ENCODE measurements around the gene SLC1A2.

DNA sequence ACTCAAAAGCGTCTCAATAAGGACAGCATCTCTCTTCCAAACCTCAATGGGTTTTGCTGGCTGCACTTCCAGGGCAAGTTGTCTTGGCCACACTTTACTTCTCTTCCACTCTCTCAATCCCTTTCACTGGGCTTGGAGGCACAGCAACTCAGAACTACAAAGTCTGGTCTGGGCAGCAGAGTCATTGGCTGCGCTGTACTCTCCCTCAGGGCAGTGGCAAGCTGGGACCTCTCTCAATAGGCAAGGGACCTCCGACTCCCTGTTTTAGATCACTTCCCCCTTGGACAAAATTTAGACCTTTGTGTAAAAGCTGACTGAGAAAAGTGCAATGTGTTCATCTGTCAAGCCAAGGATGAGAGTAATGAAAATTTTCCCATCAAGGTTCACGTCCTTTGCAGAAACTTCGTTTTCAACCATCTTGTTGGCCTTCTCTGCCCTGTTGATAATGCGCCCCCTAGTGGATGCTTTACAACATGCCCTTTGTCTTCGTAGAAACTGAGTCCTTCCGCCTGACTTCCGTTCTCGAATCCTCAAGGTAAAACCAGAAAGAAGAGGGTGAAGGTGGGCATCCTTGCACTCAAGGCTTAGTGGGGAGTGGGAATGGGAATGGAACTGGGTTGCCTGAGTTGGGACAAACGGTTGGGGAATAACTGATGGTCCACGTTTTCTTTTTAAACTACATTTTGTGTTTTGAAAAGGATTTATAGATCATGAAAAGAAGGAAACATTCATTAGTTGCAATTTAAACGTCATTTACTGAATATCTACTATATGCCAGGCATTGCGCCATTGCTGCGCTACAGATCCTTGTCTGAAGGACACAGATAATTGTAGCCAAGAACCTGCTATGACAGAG lies 181.3 kb downstream of the SLC1A2 start:
- TF ChIP-seq CTCF (IDR thresholded peaks at IDR 0.05): peak in 2 of 3 donors; percentile 33 to 37
- TF ChIP-seq POLR2A (IDR thresholded peaks at IDR 0.05): no peak
- TF ChIP-seq POLR2AphosphoS5 (IDR thresholded peaks at IDR 0.05): no peak

Data from breast epithelium (tissue), 3 donors.